SK-N-SH treated with all-trans-retinoic acid at 6 μM for 48 hours (cell line): ENCODE data around the gene FAXDC2.

Experiments
- ATAC-seq: fragments of 200-7000 bp; cut with Tn5 transposase; 3 replicates; pipeline ENCODE4 v1.9.1; 2020; ENCODE audit warnings: mild to moderate bottlenecking, moderate library complexity
- ARNTL ChIP-seq: fragments of 450-650 bp; formaldehyde crosslinking; IDR thresholded peaks from 2 replicates; pipeline ENCODE4 v1.5.0; 2020; ENCODE audit warnings: low read depth, mild to moderate bottlenecking, moderate library complexity, borderline replicate concordance
- BACH2 ChIP-seq: fragments of 250-450 bp; sonication (Bioruptor Pico); IDR thresholded peaks from 2 replicates; pipeline ENCODE4 v1.9.0; 2021; ENCODE audit warnings: mild to moderate bottlenecking, borderline replicate concordance
- CREB5 ChIP-seq: fragments of 250-450 bp; sonication (Bioruptor Pico); IDR thresholded peaks from 2 replicates; pipeline ENCODE4 v1.5.1; 2020; ENCODE audit warnings: low read depth, mild to moderate bottlenecking, moderate library complexity
- CSDC2 ChIP-seq: fragments of 250-450 bp; sonication (Bioruptor Pico); IDR thresholded peaks from 2 replicates; pipeline ENCODE4 v1.5.0; 2020; ENCODE audit warnings: mild to moderate bottlenecking, moderate library complexity
- ESRRG ChIP-seq: fragments of 250-450 bp; sonication (Bioruptor Pico); IDR thresholded peaks from 2 replicates; pipeline ENCODE4 v1.6.1; 2021; ENCODE audit warnings: mild to moderate bottlenecking
- GLIS3 ChIP-seq: fragments of 250-450 bp; sonication (Bioruptor Pico); IDR thresholded peaks from 2 replicates; pipeline ENCODE4 v1.5.0; 2020; ENCODE audit warnings: mild to moderate bottlenecking, moderate library complexity
- ISL1 ChIP-seq: fragments of 250-450 bp; sonication (Bioruptor Pico); IDR thresholded peaks from 2 replicates; pipeline ENCODE4 v2.1.2; 2022; ENCODE audit warnings: mild to moderate bottlenecking, moderate library complexity
- OSR1 ChIP-seq: fragments of 250-450 bp; sonication (Bioruptor Pico); IDR thresholded peaks from 2 replicates; pipeline ENCODE4 v1.8.0; 2022; ENCODE audit warnings: moderate library complexity, mild to moderate bottlenecking, inconsistent platforms
- POU6F1 ChIP-seq: fragments of 250-450 bp; sonication (Bioruptor Pico); IDR thresholded peaks from 2 replicates; pipeline ENCODE4 v1.8.0; 2021; ENCODE audit warnings: low read depth, mild to moderate bottlenecking, moderate library complexity, borderline replicate concordance
- PPARA ChIP-seq: fragments of 250-450 bp; sonication (Bioruptor Pico); IDR thresholded peaks from 2 replicates; pipeline ENCODE4 v1.5.0; 2020; ENCODE audit warnings: mild to moderate bottlenecking, borderline replicate concordance
- RARB ChIP-seq: fragments of 250-450 bp; sonication (Bioruptor Pico); IDR thresholded peaks from 2 replicates; pipeline ENCODE4 v1.8.0; 2021; ENCODE audit warnings: mild to moderate bottlenecking, moderate library complexity
- SNAI2 ChIP-seq: fragments of 250-450 bp; sonication (Bioruptor Pico); IDR thresholded peaks from 2 replicates; pipeline ENCODE4 v1.5.0; 2020; ENCODE audit warnings: mild to moderate bottlenecking, moderate library complexity
- TCF4 ChIP-seq: fragments of 250-450 bp; sonication (Bioruptor Pico); IDR thresholded peaks from 2 replicates; pipeline ENCODE4 v1.8.0; 2021; ENCODE audit warnings: mild to moderate bottlenecking, moderate library complexity, borderline replicate concordance
- TSHZ2 ChIP-seq: fragments of 250-450 bp; sonication (Bioruptor Pico); IDR thresholded peaks from 2 replicates; pipeline ENCODE4 v1.5.0; 2020; ENCODE audit warnings: mild to moderate bottlenecking, moderate library complexity
- ZC3H10 ChIP-seq: fragments of 250-450 bp; sonication (Bioruptor Pico); IDR thresholded peaks from 2 replicates; pipeline ENCODE4 v1.5.1; 2021; ENCODE audit warnings: mild to moderate bottlenecking, moderate library complexity
- ZFP3 ChIP-seq: fragments of 250-450 bp; sonication (Bioruptor Pico); IDR thresholded peaks from 2 replicates; pipeline ENCODE4 v1.5.0; 2020; ENCODE audit warnings: mild to moderate bottlenecking, moderate library complexity
- ZFP30 ChIP-seq: fragments of 450-650 bp; formaldehyde crosslinking; IDR thresholded peaks from 2 replicates; pipeline ENCODE4 v1.5.0; 2022; ENCODE audit warnings: mild to moderate bottlenecking, moderate library complexity
- ZNF565 ChIP-seq: fragments of 450-650 bp; formaldehyde crosslinking; conservative IDR thresholded peaks from 2 replicates; pipeline ENCODE4 v1.5.0; 2020; ENCODE audit warnings: low read depth, mild to moderate bottlenecking, moderate library complexity
- ZNF70 ChIP-seq: fragments of 450-650 bp; formaldehyde crosslinking; IDR thresholded peaks from 2 replicates; pipeline ENCODE4 v1.5.0; 2020; ENCODE audit warnings: mild to moderate bottlenecking, moderate library complexity
- ZNF8 ChIP-seq: fragments of 450-650 bp; formaldehyde crosslinking; IDR thresholded peaks from 2 replicates; pipeline ENCODE4 v1.5.0; 2020; ENCODE audit warnings: mild to moderate bottlenecking, moderate library complexity
- TF ChIP-seq, protein P1 (sequence below): fragments of 250-450 bp; sonication (Bioruptor Pico); IDR thresholded peaks from 2 replicates; pipeline ENCODE4 v1.5.1; 2021; ENCODE audit warnings: mild to moderate bottlenecking, moderate library complexity

FAXDC2 gene

GRCh38 chr5:154895606-154896561 is 45.5 kb upstream of the FAXDC2 start (continued):
- TF ChIP-seq CREB5 (CRISPR knock-in tag): no peak
- TF ChIP-seq TCF4: no peak
- no peak for TF ChIP-seq ISL1 (CRISPR knock-in tag)
- TF ChIP-seq SNAI2 (CRISPR knock-in tag): no peak
- TF ChIP-seq ESRRG: no peak

DNA sequence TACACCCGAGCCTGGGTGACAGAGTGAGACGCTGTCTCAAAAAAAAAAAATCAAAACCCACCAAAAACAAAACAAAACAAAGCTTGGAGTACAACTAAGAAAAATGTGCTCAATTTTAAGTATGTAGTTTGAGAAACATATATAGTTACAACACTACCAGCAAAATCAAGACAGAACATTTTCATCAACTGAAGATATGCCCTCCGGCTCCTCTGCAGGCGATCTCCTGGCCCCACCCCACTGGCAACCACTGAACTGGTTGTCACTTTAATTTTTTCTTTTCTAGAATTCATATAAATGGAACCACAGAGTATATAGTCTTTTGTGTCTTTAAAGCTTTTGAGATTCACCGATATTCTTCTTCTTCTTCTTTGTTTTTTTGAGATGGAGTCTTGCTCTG is 43.0 kb upstream of the FAXDC2 start:
- ATAC-seq: no peak
- TF ChIP-seq BACH2 (CRISPR knock-in tag): no peak
- TF ChIP-seq OSR1: no peak
- TF ChIP-seq ISL1 (CRISPR knock-in tag): no peak
- no peak for TF ChIP-seq TSHZ2 (CRISPR knock-in tag)

DNA sequence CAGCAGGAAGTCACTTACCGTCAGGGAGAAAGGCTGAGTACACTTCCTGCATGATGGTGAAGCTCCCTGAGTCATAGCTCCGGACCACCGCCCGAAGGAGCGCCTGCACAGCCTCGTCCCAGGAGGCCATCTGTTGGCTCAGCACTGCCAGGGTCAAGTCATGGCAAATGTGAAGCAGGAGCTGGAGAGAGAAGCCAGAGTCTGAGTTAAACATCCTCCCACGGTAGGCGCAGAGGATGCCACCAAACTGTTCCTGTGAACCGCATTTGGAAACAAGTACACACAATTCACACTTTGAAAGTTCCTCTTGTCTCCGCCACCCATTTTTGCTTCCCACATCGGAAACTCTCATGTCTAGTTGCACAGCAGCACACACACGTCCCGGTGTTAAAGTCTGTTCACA is 42.0 kb upstream of the FAXDC2 start:
- no peak for ATAC-seq
- TF ChIP-seq ZFP3 (CRISPR knock-in tag) (no peak), SNAI2 (CRISPR knock-in tag) (no peak), TCF4 (no peak), RARB (CRISPR knock-in tag) (no peak), ZNF70 (no peak), TSHZ2 (CRISPR knock-in tag) (no peak), PPARA (CRISPR knock-in tag) (no peak), POU6F1 (CRISPR knock-in tag) (no peak), ISL1 (CRISPR knock-in tag) (no peak), ZNF8 (CRISPR knock-in tag) (no peak), ARNTL (CRISPR knock-in tag) (no peak), ZNF565 (CRISPR knock-in tag) (no peak), OSR1 (no peak), BACH2 (CRISPR knock-in tag) (no peak), ZC3H10 (no peak), CSDC2 (CRISPR knock-in tag) (no peak), ZFP30 (CRISPR knock-in tag) (no peak), GLIS3 (CRISPR knock-in tag) (no peak)
- TF ChIP-seq, protein P1, sequence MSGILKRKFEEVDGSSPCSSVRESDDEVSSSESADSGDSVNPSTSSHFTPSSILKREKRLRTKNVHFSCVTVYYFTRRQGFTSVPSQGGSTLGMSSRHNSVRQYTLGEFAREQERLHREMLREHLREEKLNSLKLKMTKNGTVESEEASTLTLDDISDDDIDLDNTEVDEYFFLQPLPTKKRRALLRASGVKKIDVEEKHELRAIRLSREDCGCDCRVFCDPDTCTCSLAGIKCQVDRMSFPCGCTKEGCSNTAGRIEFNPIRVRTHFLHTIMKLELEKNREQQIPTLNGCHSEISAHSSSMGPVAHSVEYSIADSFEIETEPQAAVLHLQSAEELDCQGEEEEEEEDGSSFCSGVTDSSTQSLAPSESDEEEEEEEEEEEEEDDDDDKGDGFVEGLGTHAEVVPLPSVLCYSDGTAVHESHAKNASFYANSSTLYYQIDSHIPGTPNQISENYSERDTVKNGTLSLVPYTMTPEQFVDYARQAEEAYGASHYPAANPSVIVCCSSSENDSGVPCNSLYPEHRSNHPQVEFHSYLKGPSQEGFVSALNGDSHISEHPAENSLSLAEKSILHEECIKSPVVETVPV (CRISPR knock-in tag): no peak
